A673 (cell line): ENCODE measurements around the gene ITSN1. TPM values are rescaled to one million over a fixed set of nuclear protein-coding genes. Genes with fewer than 3 reads are reported as not detected.

ENCODE experiments used
- Bru-seq: library from RNA; stranded (reverse); fragments of 400-500 nt; gene quantifications from one replicate; lab custom pipeline; 2021; lab: Mats Ljungman, UMichigan
- BruChase-seq, 2 experiments: library from RNA; stranded (reverse); fragments of 400-500 nt; gene quantifications; one replicate each; lab custom pipeline; 2021; lab: Mats Ljungman, UMichigan
- BruUV-seq: library from RNA; stranded (reverse); fragments of 400-500 nt; replicated peaks from 2 replicates; lab custom pipeline; 2021; lab: Mats Ljungman, UMichigan
- CTCF ChIA-PET: fragments of 300-600 bp; sonication (Branson Sonifier 250); formaldehyde crosslinking; loops from one replicate; lab custom pipeline; 2022; ENCODE audit warnings: antibody characterized with exemption; lab: Charles Lee
- POLR2A ChIA-PET: fragments of 300-600 bp; sonication (Branson Sonifier 250); formaldehyde crosslinking; loops from one replicate; lab custom pipeline; 2022; ENCODE audit warnings: antibody characterized with exemption; ENCODE audit not compliant: low non-redundant PET; lab: Charles Lee
- DNase-seq: peaks from one replicate; pipeline ENCODE4 v3.0.0-alpha.2; 2015; ENCODE audit warnings: low spot score
- H3K27ac ChIP-seq: fragments of 200-600 bp; sonication (generic); 2 replicates; pipeline ENCODE4 v1.5.1; 2016; ENCODE audit warnings: mixed run types, low read depth, mild to moderate bottlenecking, mixed read lengths, antibody characterized with exemption, low read length; ENCODE audit not compliant: poor library complexity, severe bottlenecking
- H3K27me3 ChIP-seq: fragments of 200-600 bp; sonication (generic); replicated peaks from 2 replicates; pipeline ENCODE4 v1.6.1; 2017; ENCODE audit warnings: mixed run types, low read depth, mild to moderate bottlenecking, mixed read lengths, antibody characterized with exemption, low read length; ENCODE audit not compliant: insufficient read depth, poor library complexity
- H3K36me3 ChIP-seq: fragments of 200-600 bp; sonication (generic); 2 replicates; pipeline ENCODE4 v1.6.1; 2016; ENCODE audit warnings: mixed run types, mild to moderate bottlenecking, mixed read lengths, antibody characterized with exemption, low read length; ENCODE audit not compliant: insufficient read depth, poor library complexity, severe bottlenecking
- H3K4me1 ChIP-seq: fragments of 200-600 bp; sonication (generic); 2 replicates; pipeline ENCODE4 v1.6.1; 2017; ENCODE audit warnings: mixed run types, mild to moderate bottlenecking, mixed read lengths, antibody characterized with exemption, low read length; ENCODE audit not compliant: insufficient read depth, poor library complexity, severe bottlenecking
- H3K4me3 ChIP-seq: fragments of 200-600 bp; sonication (generic); 2 replicates; pipeline ENCODE4 v1.5.1; 2016; ENCODE audit warnings: low read depth, mixed run types, mild to moderate bottlenecking, mixed read lengths, low read length; ENCODE audit not compliant: poor library complexity, severe bottlenecking
- H3K9me3 ChIP-seq: fragments of 200-600 bp; sonication (generic); 2 replicates; pipeline ENCODE4 v1.6.1; 2016; ENCODE audit warnings: mixed run types, low read depth, mild to moderate bottlenecking, mixed read lengths, antibody characterized with exemption, low read length; ENCODE audit not compliant: poor library complexity, severe bottlenecking
- CTCF ChIP-seq: fragments of 300-800, 200-600 bp; sonication (generic); conservative IDR thresholded peaks from 2 replicates; pipeline ENCODE4 v1.5.1; 2017; ENCODE audit warnings: low read depth, mild to moderate bottlenecking, antibody characterized with exemption, low read length, moderate library complexity, mixed read lengths
- EZH2 ChIP-seq: fragments of 200-600 bp; sonication (generic); IDR thresholded peaks from 2 replicates; pipeline ENCODE4 v1.6.1; 2017; ENCODE audit warnings: borderline replicate concordance, low read depth, mild to moderate bottlenecking, mixed read lengths, antibody characterized with exemption, low read length; ENCODE audit not compliant: poor library complexity, severe bottlenecking
- intact Hi-C: fragments of 100-400 bp; cut with micrococcal nuclease; formaldehyde crosslinking; loops from one replicate; pipeline ENCODE4 v1.10.0; 2022; ENCODE audit not compliant: unreplicated experiment
- long read RNA-seq: library from polyadenylated mRNA; stranded (forward); transcript quantifications from one replicate; pipeline ENCODE4 v2.0.0, GENCODE V29; 2022
- total RNA-seq: library from RNA; stranded (reverse); gene quantifications from 2 replicates; pipeline ENCODE4 v1.2.3, GENCODE V29; 2021

The ITSN1 gene
- total RNA-seq (54.2 and 57.2 TPM in 2 replicates), Bru-seq, nascent RNA (percentile 79 among the genes with signal in this experiment), BruChase-seq, experiment 1, labeled RNA remaining after a 2-hour chase (percentile 77 among the genes with signal in this experiment), BruChase-seq, experiment 2, labeled RNA remaining after a 6-hour chase (percentile 81 among the genes with signal in this experiment)
- long read RNA-seq, full-length matches to known transcripts, result 22 of 51 reads
- long read RNA-seq, partial matches to known transcripts, result 8 of 51 reads
- long read RNA-seq, other reads (novel, unspliced or antisense), result 21 of 51 reads

GRCh38 chr21:33642027-33642895 is at the start of gene ITSN1:
Gene ITSN1, plus strand, starts transcription at chr21:33642501. Its CDS starts 76,328 bp downstream, at chr21:33718829.
- no peaks in the 10 kb centered on the region for H3K27me3 ChIP-seq
- H3K4me1 ChIP-seq, result peaks cover 21% of the 10 kb centered on the region
- intact Hi-C loops, result loop anchor here (2.0 to 10.0 kb wide), 2 partner anchors 143 to 253 kb away; no protein-coding TSS in a partner anchor
- CTCF ChIA-PET, result no interaction called here
- peak within 1 kb of the TSS; percentile 88 for H3K27ac ChIP-seq
- BruUV-seq, result no TSS peak
- POLR2A ChIA-PET, result interaction anchor here (0.6 kb wide), 1 partner anchor 100 kb away, joined by 5 read pairs; the partner anchor contains the start of gene GART
- H3K4me3 ChIP-seq, result peak within 1 kb of the TSS; percentile 82
- H3K9me3 ChIP-seq, result no peaks in the 10 kb centered on the region
- no peaks in the 10 kb centered on the region for H3K36me3 ChIP-seq
- no peak for TF ChIP-seq CTCF
- no peak for TF ChIP-seq EZH2
- peak; percentile 100 for DNase-seq

GRCh38 chr21:33598051-33598450 is 44.2 kb upstream of the ITSN1 start:
- H3K27ac ChIP-seq, result no peak overlapping the region
- intact Hi-C loops, result no loop called here
- H3K4me1 ChIP-seq, result no peaks in the 10 kb centered on the region
- H3K4me3 ChIP-seq, result no peak overlapping the region
- H3K27me3 ChIP-seq, result no peaks in the 10 kb centered on the region
- H3K36me3 ChIP-seq, result peaks cover 57% of the 10 kb centered on the region
- POLR2A ChIA-PET, result no interaction called here
- H3K9me3 ChIP-seq, result no peaks in the 10 kb centered on the region
- CTCF ChIA-PET, result interaction anchor here (1.2 kb wide), 1 partner anchor 12 kb away, joined by 3 read pairs; no protein-coding TSS in a partner anchor
- no peak for TF ChIP-seq CTCF
- DNase-seq, result no peak
- BruUV-seq, result no TSS peak

GRCh38 chr21:33608559-33608958 is 33.7 kb upstream of the ITSN1 start:
- Histone ChIP-seq H3K4me3 (no peak overlapping the region), H3K4me1 (no peaks in the 10 kb centered on the region), H3K9me3 (no peaks in the 10 kb centered on the region), H3K36me3 (peaks cover 29% of the 10 kb centered on the region), H3K27ac (no peak overlapping the region), H3K27me3 (no peaks in the 10 kb centered on the region)
- intact Hi-C loops, result loop anchor here (5.0 to 10.0 kb wide), 2 partner anchors 286 to 406 kb away; no protein-coding TSS in a partner anchor
- ChIA-PET POLR2A (no interaction called here), CTCF (interaction anchor here (0.5 to 1.0 kb wide), 3 partner anchors 12 to 50 kb away, joined by 3 read pairs; partner anchors contain the start of gene DONSON)
- BruUV-seq, result no TSS peak
- DNase-seq, result no peak
- TF ChIP-seq CTCF, result no peak
- no peak for TF ChIP-seq EZH2
